WERI-Rb-1 (cell line): Measurements from ENCODE around the gene NCAM2.

ENCODE experiments used
- DNase-seq: peaks from one replicate; pipeline ENCODE4 v3.0.0-alpha.2; 2020
- H3K27ac ChIP-seq: fragments of 250-450 bp; sonication (Bioruptor Pico); 2 replicates; pipeline ENCODE4 v1.5.1; 2020; ENCODE audit warnings: mild to moderate bottlenecking, moderate library complexity
- H3K27me3 ChIP-seq: fragments of 250-450 bp; sonication (Bioruptor Pico); 2 replicates; pipeline ENCODE4 v1.5.1; 2021; ENCODE audit warnings: mild to moderate bottlenecking, low read depth, moderate library complexity; ENCODE audit not compliant: insufficient read depth, severe bottlenecking
- H3K36me3 ChIP-seq: fragments of 250-450 bp; sonication (Bioruptor Pico); 2 replicates; pipeline ENCODE4 v1.5.1; 2020; ENCODE audit warnings: mild to moderate bottlenecking, moderate library complexity
- H3K4me3 ChIP-seq: 2 replicates; pipeline ENCODE4 v1.5.1; 2011; ENCODE audit warnings: low read depth, mild to moderate bottlenecking, control low read depth, low read length
- H3K9me3 ChIP-seq: fragments of 250-450 bp; sonication (Bioruptor Pico); 2 replicates; pipeline ENCODE4 v1.5.1; 2021; ENCODE audit warnings: mild to moderate bottlenecking, moderate library complexity; ENCODE audit not compliant: severe bottlenecking
- CTCF ChIP-seq: IDR thresholded peaks from 2 replicates; pipeline ENCODE4 v1.5.1; 2011; ENCODE audit warnings: low read depth, mild to moderate bottlenecking, control low read depth, inconsistent platforms, low read length

The NCAM2 gene

GRCh38 chr21:21151231-21151630, 153.0 kb downstream of the NCAM2 start:
- no peak overlapping the region for H3K27ac ChIP-seq
- H3K27me3 ChIP-seq = no peaks in the 10 kb centered on the region
- no peak for DNase-seq
- no peak for TF ChIP-seq CTCF
- no peaks in the 10 kb centered on the region for H3K36me3 ChIP-seq
- H3K9me3 ChIP-seq = no peaks in the 10 kb centered on the region
- no peak overlapping the region for H3K4me3 ChIP-seq

GRCh38 chr21:21156397-21156796, 158.2 kb downstream of the NCAM2 start:
- Histone ChIP-seq H3K9me3 (no peaks in the 10 kb centered on the region), H3K27me3 (no peaks in the 10 kb centered on the region), H3K27ac (no peak overlapping the region), H3K36me3 (no peaks in the 10 kb centered on the region), H3K4me3 (no peak overlapping the region)
- no peak for DNase-seq
- TF ChIP-seq CTCF = no peak

DNA sequence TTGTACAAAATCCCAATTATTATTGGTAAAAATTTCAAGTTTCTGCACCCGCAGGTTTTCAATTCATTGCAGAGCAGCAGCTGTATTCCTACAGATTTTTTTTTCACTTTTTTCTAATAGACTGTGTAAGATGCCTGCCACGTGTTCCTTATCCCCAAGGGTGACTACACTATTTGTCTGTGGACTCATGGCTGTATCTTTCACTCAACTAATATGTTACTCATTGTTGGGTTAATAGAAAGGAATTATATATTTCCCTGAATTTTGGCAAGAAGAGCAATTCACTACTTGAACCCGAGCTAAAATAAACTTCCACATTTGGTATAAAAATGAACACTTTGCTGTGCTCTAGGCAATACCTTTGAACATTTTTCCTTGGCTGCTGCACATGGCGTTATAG, 158.7 kb downstream of the NCAM2 start:
- no peak overlapping the region for H3K27ac ChIP-seq
- H3K9me3 ChIP-seq = no peaks in the 10 kb centered on the region
- H3K36me3 ChIP-seq = no peaks in the 10 kb centered on the region
- DNase-seq = no peak
- H3K27me3 ChIP-seq = no peaks in the 10 kb centered on the region
- TF ChIP-seq CTCF = no peak
- H3K4me3 ChIP-seq = no peak overlapping the region

- no peaks in the 10 kb centered on the region for H3K9me3 ChIP-seq
- TF ChIP-seq CTCF = no peak
- H3K27me3 ChIP-seq = no peaks in the 10 kb centered on the region
- H3K4me3 ChIP-seq = no peak overlapping the region
- DNase-seq = no peak
- H3K36me3 ChIP-seq = no peaks in the 10 kb centered on the region
- H3K27ac ChIP-seq = no peak overlapping the region
Measured at GRCh38 chr21:21158376-21158918, 160.2 kb downstream of the NCAM2 start.

GRCh38 chr21:21159253-21159899, 161.2 kb downstream of the NCAM2 start:
- no peaks in the 10 kb centered on the region for H3K27me3 ChIP-seq
- DNase-seq = no peak
- H3K4me3 ChIP-seq = no peak overlapping the region
- H3K36me3 ChIP-seq = no peaks in the 10 kb centered on the region
- no peaks in the 10 kb centered on the region for H3K9me3 ChIP-seq
- H3K27ac ChIP-seq = no peak overlapping the region
- TF ChIP-seq CTCF = no peak

- Histone ChIP-seq H3K9me3 (no peaks in the 10 kb centered on the region), H3K27ac (no peak overlapping the region), H3K27me3 (no peaks in the 10 kb centered on the region), H3K4me3 (no peak overlapping the region), H3K36me3 (no peaks in the 10 kb centered on the region)
- no peak for TF ChIP-seq CTCF
- DNase-seq = no peak
Measured at GRCh38 chr21:21162786-21163185, 164.6 kb downstream of the NCAM2 start.
